Neural progenitor cell (in vitro differentiated cells): Measurements from ENCODE around the gene SYT13. TPM values are rescaled to one million over a fixed set of nuclear protein-coding genes. Genes with fewer than 3 reads are reported as not detected.

Experiments used
- DNase-seq: peaks from one replicate; pipeline ENCODE4 v3.0.0-alpha.2; 2016; ENCODE audit warnings: low spot score
- H2AFZ ChIP-seq: fragments of 200-600 bp; sonication (generic); replicated peaks from 2 replicates; pipeline ENCODE4 v1.6.1; 2016; ENCODE audit warnings: antibody characterized with exemption
- H3F3A ChIP-seq: fragments of 200-600 bp; sonication (generic); 2 replicates; pipeline ENCODE4 v1.6.1; 2016; ENCODE audit warnings: antibody characterized with exemption, low read depth
- H3K27ac ChIP-seq: fragments of 200-600 bp; sonication (generic); 2 replicates; pipeline ENCODE4 v1.5.1; 2016; ENCODE audit warnings: mild to moderate bottlenecking
- H3K27me3 ChIP-seq: fragments of 200-600 bp; sonication (generic); 2 replicates; pipeline ENCODE4 v1.6.1; 2016; ENCODE audit warnings: mild to moderate bottlenecking, moderate library complexity
- H3K36me3 ChIP-seq: fragments of 200-600 bp; sonication (generic); 2 replicates; pipeline ENCODE4 v1.5.1; 2016
- H3K4me1 ChIP-seq: fragments of 200-600 bp; sonication (generic); 2 replicates; pipeline ENCODE4 v1.6.1; 2016; ENCODE audit warnings: mixed run types
- H3K4me2 ChIP-seq: fragments of 200-600 bp; sonication (generic); 2 replicates; pipeline ENCODE4 v1.6.1; 2016
- H3K4me3 ChIP-seq: fragments of 200-600 bp; sonication (generic); 2 replicates; pipeline ENCODE4 v1.5.1; 2016
- H3K79me2 ChIP-seq: fragments of 200-600 bp; sonication (generic); 2 replicates; pipeline ENCODE4 v1.6.1; 2016; ENCODE audit warnings: low read depth
- H3K9ac ChIP-seq: fragments of 200-600 bp; sonication (generic); 2 replicates; pipeline ENCODE4 v1.6.1; 2016
- H3K9me3 ChIP-seq: fragments of 200-600 bp; sonication (generic); 2 replicates; pipeline ENCODE4 v1.5.1; 2016; ENCODE audit warnings: low read depth
- H4K20me1 ChIP-seq: fragments of 200-600 bp; sonication (generic); 2 replicates; pipeline ENCODE4 v1.6.1; 2016; ENCODE audit warnings: low read depth
- H3K27ac Mint-ChIP-seq: 3 replicates; pipeline ENCODE4 v1.8.0; 2021; ENCODE audit warnings: mixed read lengths
- H3K27me3 Mint-ChIP-seq: 2 replicates; pipeline ENCODE4 v1.8.0; 2022; ENCODE audit warnings: low read depth, mild to moderate bottlenecking, inconsistent platforms, moderate library complexity, mixed read lengths; ENCODE audit not compliant: insufficient read depth
- H3K36me3 Mint-ChIP-seq: 3 replicates; pipeline ENCODE4 v1.8.0; 2021; ENCODE audit warnings: mixed read lengths
- H3K4me1 Mint-ChIP-seq: 3 replicates; pipeline ENCODE4 v1.8.0; 2021; ENCODE audit warnings: mixed read lengths
- H3K4me3 Mint-ChIP-seq: 3 replicates; pipeline ENCODE4 v1.8.0; 2021; ENCODE audit warnings: mild to moderate bottlenecking, moderate library complexity, mixed read lengths
- H3K9me3 Mint-ChIP-seq: 3 replicates; pipeline ENCODE4 v1.8.0; 2020; ENCODE audit warnings: mixed read lengths
- CTCF ChIP-seq: fragments of 200-600 bp; sonication (generic); IDR thresholded peaks from 2 replicates; pipeline ENCODE4 v1.5.1; 2017; ENCODE audit warnings: antibody characterized with exemption, mild to moderate bottlenecking
- EZH2 ChIP-seq: fragments of 200-600 bp; sonication (generic); IDR thresholded peaks from 2 replicates; pipeline ENCODE4 v1.6.1; 2017; ENCODE audit warnings: antibody characterized with exemption, mild to moderate bottlenecking, moderate library complexity
- EZH2phosphoT487 ChIP-seq: fragments of 200-600 bp; sonication (generic); IDR thresholded peaks from 2 replicates; pipeline ENCODE4 v1.6.1; 2017; ENCODE audit warnings: antibody characterized with exemption
- total RNA-seq: library from RNA; depleted of rRNA; stranded (reverse); fragments of >200 nt; gene quantifications from 2 replicates; pipeline ENCODE4 v1.2.3, GENCODE V29; 2015; ENCODE audit warnings: low replicate concordance

Gene SYT13
- total RNA-seq, 1 donor from 2014 or later = 8.6 TPM

- H2AFZ ChIP-seq = no peak overlapping the region
- peaks cover 6% of the 10 kb centered on the region for H3K4me1 ChIP-seq
- H3K27ac ChIP-seq = no peak overlapping the region
- H3K27me3 ChIP-seq = peaks cover 35% of the 10 kb centered on the region
- no peak overlapping the region for H3K4me2 ChIP-seq
- Mint-ChIP-seq H3K27me3 (peaks cover 24% of the 10 kb centered on the region), H3K36me3 (no peaks in the 10 kb centered on the region), H3K27ac (peak overlapping the region; percentile 81), H3K9me3 (peaks cover 9% of the 10 kb centered on the region), H3K4me3 (no peak overlapping the region), H3K4me1 (peaks cover 29% of the 10 kb centered on the region)
- H4K20me1 ChIP-seq = no peaks in the 10 kb centered on the region
- no peaks in the 10 kb centered on the region for H3F3A ChIP-seq
- no peak for DNase-seq
- no peaks in the 10 kb centered on the region for H3K79me2 ChIP-seq
- H3K9ac ChIP-seq = no peak overlapping the region
- no peaks in the 10 kb centered on the region for H3K9me3 ChIP-seq
- H3K36me3 ChIP-seq = no peaks in the 10 kb centered on the region
- no peak overlapping the region for H3K4me3 ChIP-seq
- TF ChIP-seq EZH2 (no peak), EZH2phosphoT487 (no peak), CTCF (no peak)
These were observed 4.1 kb downstream of the SYT13 start for GRCh38 chr11:45282081-45282480.

DNA sequence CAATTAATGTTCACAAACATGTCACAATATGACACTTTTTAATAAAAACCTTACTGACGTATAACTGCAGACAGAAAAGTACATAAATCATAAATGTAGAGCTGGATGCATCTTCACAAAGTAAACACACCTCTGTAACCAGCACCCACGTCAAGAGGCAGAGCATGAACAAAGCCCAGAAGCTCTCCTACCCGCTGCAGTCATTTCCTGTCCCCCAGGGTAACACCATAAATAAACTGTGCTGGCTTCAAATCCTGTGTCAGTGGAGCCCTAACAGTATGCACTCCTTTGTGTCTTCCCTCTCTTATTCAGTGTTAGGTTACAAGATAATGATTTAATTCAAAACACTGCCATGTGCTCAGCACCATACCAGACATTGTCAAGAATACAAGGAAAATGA lies 5.7 kb downstream of the SYT13 start:
- Mint-ChIP-seq H3K4me1 (peaks cover 25% of the 10 kb centered on the region), H3K27me3 (peaks cover 16% of the 10 kb centered on the region), H3K36me3 (no peaks in the 10 kb centered on the region), H3K9me3 (peaks cover 9% of the 10 kb centered on the region), H3K27ac (no peak overlapping the region), H3K4me3 (no peak overlapping the region)
- no peaks in the 10 kb centered on the region for H3K36me3 ChIP-seq
- H3K79me2 ChIP-seq = no peaks in the 10 kb centered on the region
- DNase-seq = no peak
- H3K4me2 ChIP-seq = no peak overlapping the region
- TF ChIP-seq EZH2 (no peak), CTCF (no peak), EZH2phosphoT487 (no peak)
- H3K27ac ChIP-seq = no peak overlapping the region
- no peaks in the 10 kb centered on the region for H3K9me3 ChIP-seq
- H4K20me1 ChIP-seq = no peaks in the 10 kb centered on the region
- no peak overlapping the region for H2AFZ ChIP-seq
- no peak overlapping the region for H3K4me3 ChIP-seq
- no peak overlapping the region for H3K9ac ChIP-seq
- no peaks in the 10 kb centered on the region for H3F3A ChIP-seq
- H3K4me1 ChIP-seq = peaks cover 6% of the 10 kb centered on the region
- H3K27me3 ChIP-seq = peaks cover 28% of the 10 kb centered on the region

GRCh38 chr11:45279645-45280044 lies 6.5 kb downstream of the SYT13 start:
- Histone ChIP-seq H3K79me2 (no peaks in the 10 kb centered on the region), H3F3A (no peaks in the 10 kb centered on the region), H3K4me3 (no peak overlapping the region), H3K4me2 (no peak overlapping the region), H3K9ac (no peak overlapping the region), H3K36me3 (no peaks in the 10 kb centered on the region), H3K27ac (no peak overlapping the region), H2AFZ (no peak overlapping the region), H3K4me1 (peaks cover 6% of the 10 kb centered on the region), H3K9me3 (no peaks in the 10 kb centered on the region), H3K27me3 (peaks cover 20% of the 10 kb centered on the region), H4K20me1 (no peaks in the 10 kb centered on the region)
- peaks cover 9% of the 10 kb centered on the region for H3K27me3 Mint-ChIP-seq
- TF ChIP-seq EZH2 (no peak), CTCF (no peak), EZH2phosphoT487 (no peak)
- DNase-seq = no peak
- H3K36me3 Mint-ChIP-seq = no peaks in the 10 kb centered on the region
- H3K4me3 Mint-ChIP-seq = no peak overlapping the region
- H3K4me1 Mint-ChIP-seq = peaks cover 23% of the 10 kb centered on the region
- H3K27ac Mint-ChIP-seq = no peak overlapping the region
- peaks cover 9% of the 10 kb centered on the region for H3K9me3 Mint-ChIP-seq
